NCI-H2227 treated with DMSO at 0.1 percent for 48 hours (cell line): ENCODE data around the gene MLPH.

Experiments used
- DNase-seq: peaks from one replicate; lab custom pipeline; 2025; lab: John Stamatoyannopoulos, UW

Gene MLPH

DNA sequence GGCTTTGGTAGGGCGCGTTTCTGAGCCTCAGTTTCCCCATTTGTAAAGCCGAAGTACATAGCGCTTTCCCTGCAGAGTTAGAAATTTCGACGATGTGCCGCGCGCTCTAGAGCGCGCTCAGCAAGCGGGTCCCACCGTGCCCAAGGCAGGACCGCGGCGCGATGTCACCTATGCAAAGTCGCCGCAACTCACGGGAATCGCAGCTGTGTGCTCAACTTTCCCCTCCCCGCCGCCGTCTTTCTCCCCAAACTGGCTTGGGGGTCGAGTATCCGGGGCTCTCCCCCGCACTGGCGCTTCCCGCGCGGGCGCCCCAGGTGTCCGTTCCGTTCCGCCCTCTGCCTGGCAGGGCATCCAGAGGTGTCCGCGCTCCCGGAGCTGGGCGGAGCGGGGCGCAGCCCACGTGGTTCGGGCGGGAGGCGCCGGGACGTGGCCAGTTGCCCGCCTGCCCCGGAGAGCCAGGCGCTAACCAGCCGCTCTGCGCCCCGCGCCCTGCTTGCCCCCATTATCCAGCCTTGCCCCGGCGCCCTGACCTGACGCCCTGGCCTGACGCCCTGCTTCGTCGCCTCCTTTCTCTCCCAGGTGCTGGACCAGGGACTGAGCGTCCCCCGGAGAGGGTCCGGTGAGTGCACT is at the start of gene MLPH:
Gene MLPH, plus strand, starts transcription at position 433 of the 630 bp plus-strand sequence. CDS start 6,176 bp downstream, outside the sequence.
- no peak for DNase-seq

DNA sequence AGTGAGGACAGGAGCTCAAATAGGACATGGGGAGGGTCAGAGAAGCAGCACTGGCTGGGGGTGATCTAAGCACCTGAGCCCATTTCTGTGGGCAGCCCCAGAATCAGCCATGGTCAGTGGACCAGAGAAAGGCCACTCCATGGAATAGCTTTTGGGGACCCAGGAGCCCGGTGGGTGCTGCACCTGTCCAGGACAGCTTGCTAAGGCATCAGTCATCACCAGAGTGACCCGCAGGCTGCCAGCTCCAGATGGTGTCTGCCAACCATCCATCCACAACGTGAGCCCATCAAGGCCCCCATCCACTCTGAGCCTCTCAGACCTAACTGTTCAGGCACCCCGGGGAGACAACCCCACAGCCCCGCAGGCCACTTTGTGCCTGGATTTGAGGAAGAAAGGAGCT is 49.5 kb upstream of the MLPH start:
- DNase-seq: no peak

DNA sequence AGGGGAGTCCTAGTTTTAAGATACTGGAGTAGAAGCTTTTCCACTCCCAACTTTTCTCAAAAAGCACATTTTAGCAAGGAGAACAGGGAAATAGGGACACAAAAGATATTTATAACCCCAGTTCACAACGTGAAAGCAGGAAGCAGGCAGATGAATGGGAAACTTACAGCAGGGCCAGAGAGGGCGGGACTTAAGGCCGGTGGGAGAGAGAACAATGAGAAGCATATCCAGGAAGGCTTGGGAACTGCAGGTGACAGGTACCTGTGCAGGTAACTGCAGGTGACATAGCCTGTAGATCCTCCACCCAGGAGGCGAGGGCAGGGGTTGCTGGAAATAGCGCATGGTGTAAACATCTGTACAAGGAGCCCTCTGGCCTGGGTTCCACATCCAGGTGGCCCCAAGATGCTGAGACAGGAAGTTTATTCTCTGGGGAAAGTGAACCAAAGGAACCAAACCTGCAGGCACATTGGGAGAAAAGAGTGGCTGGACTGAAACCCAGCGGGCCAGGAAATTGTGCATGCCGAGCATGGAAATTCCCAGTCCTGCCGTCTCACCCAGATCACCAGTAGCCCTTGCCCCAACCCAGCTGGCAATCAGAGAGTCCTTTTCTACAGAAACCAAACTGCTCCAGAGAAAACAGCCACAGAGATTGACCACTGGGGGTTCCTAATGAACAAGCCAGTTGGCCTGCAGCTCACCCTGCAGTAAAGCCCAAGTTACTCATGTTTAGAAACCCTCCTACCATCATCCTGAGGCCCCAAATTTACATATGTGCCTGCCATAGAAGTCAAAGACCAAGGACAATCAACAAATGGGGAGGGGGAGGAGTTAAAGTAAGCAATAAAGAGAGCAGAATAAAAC is 48.7 kb upstream of the MLPH start:
- no peak for DNase-seq

GRCh38 chr2:237440819-237441281 is 46.2 kb upstream of the MLPH start:
- no peak for DNase-seq

GRCh38 chr2:237441605-237442274 is 45.3 kb upstream of the MLPH start:
- DNase-seq: no peak

GRCh38 chr2:237444071-237444470 is 43.0 kb upstream of the MLPH start:
- DNase-seq: no peak

- DNase-seq: no peak
These were observed 41.3 kb upstream of the MLPH start for GRCh38 chr2:237445611-237446337.

- DNase-seq: no peak
These were observed 40.7 kb upstream of the MLPH start for GRCh38 chr2:237446338-237446665.

GRCh38 chr2:237447496-237447895 is 39.6 kb upstream of the MLPH start:
- DNase-seq: no peak

DNA sequence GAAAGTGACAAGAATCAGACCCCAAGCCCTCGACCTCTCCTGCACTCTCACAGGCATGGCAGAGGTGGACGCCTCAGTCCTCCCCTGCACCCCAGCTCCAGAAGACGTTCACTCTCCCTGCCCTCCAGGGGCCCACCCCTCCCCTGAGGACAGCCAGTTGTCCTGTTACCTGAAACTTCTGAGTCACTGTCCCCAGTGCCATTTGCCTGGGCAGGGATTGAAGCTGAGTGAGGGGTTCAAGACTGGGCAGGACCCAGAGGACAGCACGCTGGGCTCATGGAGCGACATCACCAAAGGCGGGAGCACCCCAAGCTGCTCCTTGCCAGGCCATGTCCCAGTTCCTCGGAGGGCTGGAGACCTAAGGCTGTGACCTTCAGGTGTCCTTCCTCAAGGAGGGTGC is 38.9 kb upstream of the MLPH start:
- no peak for DNase-seq

DNA sequence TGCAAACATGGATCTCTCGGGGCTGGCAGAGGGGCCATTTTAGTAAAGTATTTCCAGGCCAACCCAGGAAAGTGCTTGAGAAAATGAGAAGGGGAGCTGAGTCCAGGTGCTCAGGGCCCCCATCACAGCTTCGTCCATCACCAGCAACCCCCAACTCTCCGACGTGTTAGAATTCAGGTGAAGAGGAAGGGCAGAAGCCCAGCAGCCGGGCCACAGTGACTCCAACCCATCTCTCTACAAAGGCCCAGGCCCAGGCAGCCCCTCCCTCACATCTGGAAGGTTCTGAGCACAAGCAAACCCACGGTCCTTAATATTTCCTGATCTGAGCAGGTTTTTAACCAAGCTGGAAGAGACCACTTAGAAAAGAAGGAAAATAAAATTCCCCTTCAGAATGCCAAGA is 38.4 kb upstream of the MLPH start:
- DNase-seq: no peak

DNA sequence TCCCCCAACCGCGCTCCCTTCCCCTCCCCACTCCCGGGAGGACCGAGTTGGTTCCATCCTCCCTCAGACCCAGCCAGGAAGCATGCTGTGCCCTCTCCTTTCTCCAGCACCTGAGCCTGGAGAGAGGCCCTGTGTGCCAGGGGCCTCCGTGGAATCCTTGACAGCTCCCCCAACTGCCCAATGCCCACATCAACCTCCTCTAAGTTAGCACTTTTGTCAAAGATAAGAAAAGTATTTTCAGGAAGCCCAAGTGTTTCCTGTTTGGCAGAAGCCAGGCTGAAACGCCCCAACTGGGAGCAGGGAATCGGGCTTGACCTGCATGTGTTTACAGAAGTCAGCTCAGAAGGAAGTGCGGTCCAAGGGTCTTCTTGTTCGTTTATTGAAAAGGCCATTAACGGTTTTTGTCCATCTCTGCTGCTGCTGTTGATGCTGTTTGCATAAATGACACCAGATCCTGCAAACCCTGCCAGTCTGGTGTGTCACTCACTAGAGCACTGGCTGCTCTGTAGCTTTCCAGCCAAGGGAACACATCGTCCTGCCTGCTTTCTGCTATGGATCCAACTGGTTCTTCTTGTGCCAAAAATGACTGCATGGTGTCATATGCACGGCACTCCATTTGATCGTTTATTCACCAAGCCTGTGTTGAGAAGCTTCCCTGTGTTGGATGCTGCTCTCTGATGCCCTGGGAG is 37.7 kb upstream of the MLPH start:
- no peak for DNase-seq

GRCh38 chr2:237450108-237450507 is 36.9 kb upstream of the MLPH start:
- no peak for DNase-seq

- DNase-seq: no peak
These were observed 36.5 kb upstream of the MLPH start for GRCh38 chr2:237450583-237450982.

GRCh38 chr2:237451643-237452469 is 35.2 kb upstream of the MLPH start:
- DNase-seq: no peak

- DNase-seq: no peak
These were observed 34.2 kb upstream of the MLPH start for GRCh38 chr2:237452861-237453260.

DNA sequence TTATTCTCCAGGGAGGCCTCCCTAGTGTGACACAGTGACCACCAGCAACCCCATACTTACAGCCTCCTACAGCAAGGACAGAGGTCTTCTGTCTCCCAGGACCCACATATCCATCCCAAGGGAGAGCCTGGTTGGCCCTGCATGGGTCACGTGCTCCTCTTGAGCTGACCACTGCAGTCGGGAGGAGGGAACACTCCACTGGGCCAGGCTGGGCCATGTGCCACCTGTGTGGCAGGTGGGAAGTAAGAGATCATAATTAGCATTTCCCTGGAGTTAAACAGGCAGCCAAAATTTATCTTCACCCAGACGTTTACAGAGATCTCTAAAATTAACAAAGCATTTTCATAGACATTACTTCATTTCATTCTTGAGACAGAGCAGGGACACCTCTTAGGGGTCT is 33.4 kb upstream of the MLPH start:
- DNase-seq: no peak

DNA sequence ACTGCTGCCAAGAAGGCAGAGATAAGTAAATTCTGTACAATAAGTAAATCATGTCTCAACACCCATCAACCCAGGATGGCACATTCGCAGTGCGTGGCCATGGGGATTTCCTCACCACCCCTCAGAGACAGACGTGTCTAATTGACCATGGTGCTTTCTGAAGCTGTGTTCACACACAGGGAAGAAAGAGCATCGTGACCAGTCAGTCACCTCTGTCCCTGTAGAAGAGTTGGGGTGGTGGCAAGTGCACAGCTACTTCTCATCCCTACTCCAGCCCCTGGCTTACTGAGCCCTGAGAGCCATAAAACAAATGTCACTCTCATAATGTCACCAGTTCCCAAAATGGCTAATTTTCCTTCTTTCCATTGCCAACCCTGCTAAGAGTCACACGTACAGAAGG is 31.3 kb upstream of the MLPH start:
- no peak for DNase-seq

- DNase-seq: no peak
These were observed 30.7 kb upstream of the MLPH start for GRCh38 chr2:237456200-237456843.

- no peak for DNase-seq
These were observed 29.6 kb upstream of the MLPH start for GRCh38 chr2:237457388-237457941.
